ENCODE results near the gene YY1.

GRCh38 chr14:100238419-100239210 is at the start of gene YY1:
- TF ChIP-seq CTCF (IDR thresholded peaks at IDR 0.05; ENCODE audit: low read depth, low read length, poor library complexity, severe bottlenecking) (no peak), EZH2phosphoT487 (IDR thresholded peaks at IDR 0.05; ENCODE audit: borderline replicate concordance, low read length) (no peak)

All from DOHH2 (cell line).